H4 (cell line): ENCODE measurements around the gene BNC1. TPM values are rescaled to one million over a fixed set of nuclear protein-coding genes. Genes with fewer than 3 reads are reported as not detected.
A peak's percentile ranks its signal among the peaks of the same experiment; 100 is the strongest.

Experiments
- DNase-seq: peaks from one replicate; pipeline ENCODE4 v3.0.0-alpha.2; 2015; ENCODE audit warnings: low spot score
- total RNA-seq: library from RNA; depleted of rRNA; stranded (reverse); fragments of >200 nt; shearing (Covaris generic); gene quantifications from 2 replicates; pipeline ENCODE4 v1.2.3, GENCODE V29; 2014; rRNA removed

Gene BNC1
- not detected in 2 replicates for total RNA-seq

DNA sequence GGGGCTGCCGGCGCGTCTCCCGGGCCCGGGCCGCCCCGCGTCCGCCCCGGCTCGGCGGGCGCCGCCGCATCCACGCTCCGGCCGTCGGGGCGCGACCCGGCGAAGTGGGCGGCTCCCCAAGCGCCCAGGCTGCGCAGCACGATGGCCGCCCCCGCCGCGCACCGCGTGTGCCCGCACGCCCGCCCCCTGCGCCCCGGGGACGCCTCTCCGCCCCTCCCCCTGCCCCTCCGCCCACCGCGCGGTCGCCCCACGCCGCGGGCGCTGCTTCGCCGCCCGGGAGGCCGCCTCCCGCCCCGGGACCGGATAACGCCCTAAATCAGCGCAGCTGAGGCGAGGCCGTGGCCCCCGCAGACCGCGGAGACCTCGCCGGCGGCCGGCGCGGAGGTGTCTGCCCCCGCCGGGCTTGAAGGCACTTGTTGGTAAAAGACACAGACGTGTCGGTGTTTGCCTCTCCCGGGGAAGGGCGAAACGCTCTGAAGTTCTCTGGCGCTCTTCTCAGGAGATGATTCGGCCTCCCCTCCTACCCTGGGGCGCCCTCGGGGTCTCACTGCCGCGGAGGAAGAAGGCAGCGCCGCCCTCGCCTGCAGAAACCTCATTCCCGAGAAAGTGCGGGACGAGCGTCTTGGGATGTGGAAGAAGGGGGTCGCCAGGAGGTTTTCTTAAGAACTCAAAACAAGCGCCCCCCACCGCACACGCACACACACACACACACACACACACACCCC, at the start of gene BNC1:
Gene BNC1 (minus strand): TSS at position 106 of the 725 bp plus-strand sequence. CDS start 36 bp downstream, at position 70.
- no peak for DNase-seq

DNA sequence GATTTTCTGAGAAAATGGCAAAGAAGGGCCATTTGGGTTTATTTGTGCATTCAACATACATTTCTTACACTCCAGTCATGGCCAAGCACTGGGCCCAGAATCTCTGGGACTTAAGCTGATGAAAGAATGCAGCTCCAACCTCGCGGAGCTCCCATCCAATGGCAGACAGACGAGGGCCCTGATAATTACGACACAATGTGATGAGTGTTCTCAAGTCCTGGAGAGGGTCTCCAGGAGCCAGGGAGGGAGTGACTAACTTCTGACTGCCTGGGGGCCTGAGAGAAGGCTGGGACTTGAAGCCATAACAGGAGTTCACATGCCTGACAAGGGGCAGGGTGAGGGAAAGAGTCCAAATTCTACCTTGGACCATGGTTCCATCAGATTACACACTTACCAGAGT, 42.6 kb upstream of the BNC1 start:
- DNase-seq = no peak

- DNase-seq = no peak
Observed at GRCh38 chr15:83324799-83325198, 40.3 kb upstream of the BNC1 start.

GRCh38 chr15:83323296-83323711, 38.8 kb upstream of the BNC1 start:
- peak; percentile 29 for DNase-seq

- DNase-seq = no peak
Observed at GRCh38 chr15:83322691-83323090, 38.2 kb upstream of the BNC1 start.

GRCh38 chr15:83322061-83322460, 37.6 kb upstream of the BNC1 start:
- no peak for DNase-seq

DNA sequence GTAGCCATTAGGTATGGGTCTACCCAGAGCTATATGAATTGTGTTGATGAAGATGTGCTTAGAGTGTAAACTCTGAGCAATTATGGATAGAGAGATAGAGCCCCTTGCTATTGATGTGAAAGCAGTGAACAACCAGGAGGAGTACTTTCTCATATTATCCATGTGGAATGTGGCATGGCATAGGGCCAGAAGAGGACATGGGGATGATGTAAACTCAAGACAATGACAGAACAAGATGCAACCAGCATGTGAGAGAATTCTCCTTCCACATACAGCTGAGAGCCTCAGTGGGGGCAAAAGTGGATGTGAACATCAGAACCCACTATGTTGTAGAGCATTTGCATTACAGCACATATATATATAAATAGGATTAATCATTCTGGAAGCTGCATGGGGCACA, 36.4 kb upstream of the BNC1 start:
- DNase-seq = no peak

GRCh38 chr15:83320404-83320803, 35.9 kb upstream of the BNC1 start:
- DNase-seq = peak; percentile 30

DNA sequence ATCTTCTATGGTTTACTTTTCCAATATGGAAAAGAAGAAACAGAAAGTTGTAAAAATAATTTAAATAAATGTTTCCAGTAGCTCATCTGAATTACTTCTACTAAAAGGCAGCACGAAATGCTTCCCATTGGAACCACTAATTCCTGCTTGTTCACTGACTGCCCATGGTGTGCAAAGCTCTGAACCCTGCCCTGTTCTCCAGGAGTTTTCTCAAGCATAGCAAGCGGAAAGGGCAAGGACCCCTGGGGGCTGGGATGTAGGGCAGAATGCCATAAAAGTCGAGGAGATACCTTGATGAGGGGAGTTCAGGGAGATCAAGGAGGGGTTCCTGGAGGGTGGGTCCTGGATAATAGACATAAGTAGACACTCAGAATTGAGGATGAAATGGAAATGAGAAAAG, 35.3 kb upstream of the BNC1 start:
- DNase-seq = no peak

DNA sequence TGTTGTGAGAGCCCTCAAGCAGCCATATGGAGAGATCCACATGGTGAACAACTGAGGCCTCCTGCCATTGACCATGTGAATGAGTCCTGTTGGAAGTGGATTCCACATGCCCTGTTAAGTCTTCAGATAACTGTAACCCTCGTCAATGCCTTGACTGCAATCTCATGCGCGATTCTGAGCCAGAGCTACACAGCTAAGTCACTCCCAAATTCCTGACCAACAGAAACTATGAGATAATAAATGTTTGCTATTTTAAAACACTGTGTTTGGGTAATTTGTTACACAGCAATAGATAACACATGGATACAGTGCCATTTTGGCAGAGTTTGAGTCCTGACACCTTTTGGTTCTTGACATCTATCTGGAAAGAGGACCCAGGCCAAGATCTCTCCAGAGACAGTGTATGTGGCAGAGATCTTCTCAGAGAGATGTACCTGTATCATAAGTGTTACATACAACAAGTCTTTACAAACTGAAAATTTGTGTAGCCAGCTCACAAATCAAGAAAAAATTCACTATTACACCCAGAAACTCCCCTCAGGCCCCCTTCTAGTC, 34.5 kb upstream of the BNC1 start:
- DNase-seq = no peak

- no peak for DNase-seq
Observed at GRCh38 chr15:83318036-83318435, 33.6 kb upstream of the BNC1 start.

DNA sequence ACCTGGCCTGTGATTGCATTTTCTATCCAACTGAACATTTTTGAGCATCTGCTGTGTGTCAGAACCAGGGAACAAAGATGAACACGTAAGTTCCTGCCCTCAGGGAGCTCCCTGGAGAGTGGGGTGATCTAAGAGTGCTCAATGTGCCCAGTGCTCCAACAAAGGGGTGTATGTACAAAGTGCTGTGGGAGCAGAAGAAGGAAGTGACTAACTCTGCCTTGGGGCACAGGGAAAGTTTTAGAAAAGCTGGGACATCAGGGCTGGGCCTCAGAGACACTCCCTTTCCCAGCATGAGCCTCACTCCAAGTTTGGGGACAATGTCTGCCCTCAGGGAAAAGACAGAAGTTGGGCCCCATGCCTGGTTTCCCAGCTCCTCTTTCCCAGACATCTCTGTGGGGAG, 27.6 kb upstream of the BNC1 start:
- DNase-seq = no peak

DNA sequence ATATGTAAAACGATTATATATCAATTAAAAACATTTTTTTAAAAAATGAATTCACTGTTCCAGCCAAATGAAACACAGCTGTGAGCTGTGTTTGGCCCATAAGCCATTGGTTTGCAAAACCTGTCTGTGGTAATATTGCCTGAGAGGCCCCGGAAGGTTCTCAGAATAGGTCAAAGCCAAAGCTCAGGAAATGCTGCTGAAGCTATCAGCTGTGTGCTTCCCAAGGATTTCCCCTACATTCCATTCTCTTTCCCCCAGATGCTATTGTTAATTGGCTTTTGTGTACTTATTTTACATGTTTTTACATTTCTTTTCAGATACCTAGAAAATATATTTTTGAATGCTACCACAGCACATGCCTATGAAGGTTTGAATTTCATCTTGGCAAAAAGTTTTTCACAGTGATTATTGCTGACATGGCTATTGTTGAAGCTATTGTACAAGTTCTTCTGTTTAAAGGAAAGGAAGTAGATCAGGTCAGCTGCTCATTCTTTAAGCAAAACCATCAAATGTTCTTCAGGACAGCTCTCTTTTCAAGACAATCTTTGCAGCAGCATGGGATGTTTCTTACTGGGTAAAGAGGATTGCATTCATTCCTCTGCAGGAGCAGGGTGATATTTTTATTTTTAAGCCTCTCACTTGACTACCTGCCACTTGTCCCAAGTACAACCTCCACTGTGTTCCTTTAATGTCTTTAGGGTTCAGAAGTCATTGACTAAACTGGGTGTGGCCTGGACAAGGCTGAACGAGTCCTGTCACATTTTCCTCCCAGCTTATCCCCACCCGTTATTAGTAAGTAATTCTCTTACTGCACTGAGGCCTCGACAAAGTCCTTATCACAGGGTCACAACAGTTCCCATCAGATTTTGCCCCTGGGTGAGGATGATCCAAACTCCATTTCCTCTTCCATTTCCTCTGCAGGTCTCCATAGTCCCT, 26.3 kb upstream of the BNC1 start:
- no peak for DNase-seq

- DNase-seq = no peak
Observed at GRCh38 chr15:83308671-83309070, 24.2 kb upstream of the BNC1 start.

GRCh38 chr15:83306561-83306960, 22.1 kb upstream of the BNC1 start:
- no peak for DNase-seq

- no peak for DNase-seq
Observed at GRCh38 chr15:83305704-83306291, 21.3 kb upstream of the BNC1 start.

GRCh38 chr15:83304861-83305703, 20.6 kb upstream of the BNC1 start:
- DNase-seq = no peak

DNA sequence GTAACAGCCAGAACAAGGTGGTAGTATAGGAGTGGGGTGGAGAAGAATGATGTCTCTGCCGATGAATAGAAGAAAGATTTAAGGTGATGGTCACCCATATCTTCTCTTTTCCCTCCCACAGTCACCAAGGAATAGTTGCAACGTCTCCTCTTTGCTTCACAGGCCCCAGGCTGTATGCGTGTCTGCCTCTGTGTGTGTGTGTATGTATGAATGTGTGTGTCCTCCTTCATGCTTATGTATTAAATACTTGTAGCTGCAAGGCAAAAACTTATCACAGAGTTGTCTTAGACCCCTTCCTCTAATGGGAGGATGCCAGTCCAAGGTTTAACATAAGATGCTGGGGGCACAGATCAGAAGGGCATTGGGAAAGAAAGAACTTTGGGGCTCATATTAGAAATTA, 19.1 kb upstream of the BNC1 start:
- DNase-seq = no peak

DNA sequence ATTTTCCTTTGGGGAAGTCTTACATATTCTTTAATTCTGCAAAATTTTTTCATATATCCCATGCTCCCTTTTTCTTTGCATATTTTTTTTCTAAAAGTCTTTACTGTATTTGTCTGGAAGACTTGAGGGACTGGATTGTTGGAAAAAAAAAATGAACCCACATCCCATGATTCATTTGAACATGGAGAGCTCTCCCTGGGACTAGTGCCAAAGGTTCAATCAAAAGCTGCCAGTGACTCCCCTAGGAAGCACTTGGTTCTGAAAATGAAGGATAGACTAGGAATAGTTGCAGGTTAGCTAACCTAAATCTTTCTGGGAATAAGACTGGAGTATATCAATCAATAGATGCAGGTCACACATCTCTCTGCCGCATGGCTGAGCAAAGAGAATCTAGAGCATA, 16.4 kb upstream of the BNC1 start:
- DNase-seq = no peak

DNA sequence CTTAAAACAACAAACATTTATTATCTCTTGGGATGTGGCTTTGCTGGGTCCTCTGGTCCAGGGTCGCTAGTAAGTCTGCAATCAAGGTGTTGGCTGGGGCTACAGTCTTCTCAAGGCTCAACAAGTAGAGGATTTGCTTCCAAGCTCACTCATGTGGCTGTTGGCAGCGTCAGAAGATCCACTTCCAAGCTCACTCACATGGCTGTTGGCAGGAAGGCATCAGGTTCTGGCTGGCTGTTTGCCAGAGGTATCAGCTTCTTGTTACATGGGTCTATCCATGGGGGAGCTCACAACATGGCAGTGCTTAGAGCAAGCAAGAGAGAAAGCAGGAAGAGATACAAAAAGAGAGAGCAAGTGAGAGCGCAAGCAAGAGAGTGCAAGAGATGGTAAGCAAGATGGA, 15.0 kb upstream of the BNC1 start:
- DNase-seq = no peak

DNA sequence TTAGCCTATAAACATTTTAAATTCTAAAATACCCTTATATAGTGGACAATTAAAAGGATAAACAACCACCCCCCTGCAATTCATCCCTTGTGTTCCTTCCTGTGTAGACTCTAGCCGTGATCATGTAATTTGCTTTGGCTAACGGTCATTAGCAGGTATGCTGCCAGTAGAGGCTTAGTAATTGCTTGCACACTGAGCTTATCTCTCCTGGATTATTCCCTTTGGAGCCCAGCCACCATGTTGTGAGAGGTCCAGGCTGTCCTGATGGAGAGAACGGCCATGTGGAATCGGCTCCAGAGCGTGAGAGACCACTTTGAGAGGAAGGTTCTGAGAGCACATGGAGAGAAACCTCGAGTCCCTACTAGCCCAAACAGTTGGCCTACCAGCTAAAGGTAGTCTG, 11.0 kb upstream of the BNC1 start:
- no peak for DNase-seq
